Measurements from ENCODE around the gene TKTL2. TPM values are rescaled to one million over a fixed set of nuclear protein-coding genes. Genes with fewer than 3 reads are reported as not detected.

The TKTL2 gene
- total RNA-seq, 4 donors from 2014 or later = 0.14 to 0.48 TPM; not detected in 2

- no peaks in the 10 kb centered on the region for H3K4me1 ChIP-seq
- intact Hi-C loops (cut with DNase I; ENCODE audit: low total_unique reads) (loop anchor here (5.0 kb wide), 1 partner anchor 56 kb away; no protein-coding TSS in a partner anchor), in situ Hi-C loops (cut with MboI; ENCODE audit: low pct_ligation_motif_present in 1 of 4, low pct_unique_long_range_greater_than_20kb in 1 of 4, low sequenced_read_pairs in 3 of 4) (no loop called here)
- 68% methylated on average over 1 of the region's 1 CpG; no CpG with 5 or more reads in 1 of the 2 donors for WGBS, 2 donors (ENCODE audit: low coverage in 1 of 2)
- no peaks in the 10 kb centered on the region for H3K27me3 ChIP-seq
- H3K9me3 ChIP-seq = no peaks in the 10 kb centered on the region
- no peak overlapping the region for H3K27ac ChIP-seq
- TF ChIP-seq CTCF (IDR thresholded peaks at IDR 0.05) = no peak
- TF ChIP-seq EP300 (IDR thresholded peaks at IDR 0.05; ENCODE audit: low read depth) = no peak
- no peak for TF ChIP-seq POLR2AphosphoS5 (IDR thresholded peaks at IDR 0.05)
- TF ChIP-seq POLR2A (IDR thresholded peaks at IDR 0.05) = no peak
- no peak for DNase-seq
- no peaks in the 10 kb centered on the region for H3K36me3 ChIP-seq
- no peak overlapping the region for H3K4me3 ChIP-seq
These were observed 12.8 kb upstream of the TKTL2 start for GRCh38 chr4:163486321-163486720.

GRCh38 chr4:163485589-163485988 is 12.0 kb upstream of the TKTL2 start:
- no peak for DNase-seq
- no peaks in the 10 kb centered on the region for H3K9me3 ChIP-seq
- H3K36me3 ChIP-seq = no peaks in the 10 kb centered on the region
- no peaks in the 10 kb centered on the region for H3K27me3 ChIP-seq
- no peak overlapping the region for H3K4me3 ChIP-seq
- no peak for TF ChIP-seq CTCF (IDR thresholded peaks at IDR 0.05)
- TF ChIP-seq POLR2AphosphoS5 (IDR thresholded peaks at IDR 0.05) = no peak
- TF ChIP-seq EP300 (IDR thresholded peaks at IDR 0.05; ENCODE audit: low read depth) = no peak
- TF ChIP-seq POLR2A (IDR thresholded peaks at IDR 0.05) = no peak
- WGBS, 2 donors (ENCODE audit: low coverage in 1 of 2) = 65 to 67% methylated on average over 2 of the region's 2 CpGs
- intact Hi-C loops (cut with DNase I; ENCODE audit: low total_unique reads) (loop anchor here (5.0 kb wide), 1 partner anchor 57 kb away; no protein-coding TSS in a partner anchor), in situ Hi-C loops (cut with MboI; ENCODE audit: low pct_ligation_motif_present in 1 of 4, low pct_unique_long_range_greater_than_20kb in 1 of 4, low sequenced_read_pairs in 3 of 4) (no loop called here)
- no peaks in the 10 kb centered on the region for H3K4me1 ChIP-seq
- H3K27ac ChIP-seq = no peak overlapping the region

- Histone ChIP-seq H3K27me3 (no peaks in the 10 kb centered on the region), H3K9me3 (no peaks in the 10 kb centered on the region), H3K36me3 (no peaks in the 10 kb centered on the region), H3K4me3 (no peak overlapping the region), H3K4me1 (no peaks in the 10 kb centered on the region), H3K27ac (no peak overlapping the region)
- 39 to 46% methylated on average over 3 to 4 of the region's 4 CpGs for WGBS, 2 donors (ENCODE audit: low coverage in 1 of 2)
- TF ChIP-seq CTCF (IDR thresholded peaks at IDR 0.05) = peak; percentile 35 to 53 (median 46)
- TF ChIP-seq POLR2A (IDR thresholded peaks at IDR 0.05) = no peak
- no peak for TF ChIP-seq POLR2AphosphoS5 (IDR thresholded peaks at IDR 0.05)
- TF ChIP-seq EP300 (IDR thresholded peaks at IDR 0.05; ENCODE audit: low read depth) = no peak
- intact Hi-C loops (cut with DNase I; ENCODE audit: low total_unique reads) = loop anchor here (5.0 kb wide), 1 partner anchor 57 kb away; no protein-coding TSS in a partner anchor
- in situ Hi-C loops (cut with MboI; ENCODE audit: low pct_ligation_motif_present in 1 of 4, low pct_unique_long_range_greater_than_20kb in 1 of 4, low sequenced_read_pairs in 3 of 4) = no loop called here
- peak; percentile 39 for DNase-seq
These were observed 11.4 kb upstream of the TKTL2 start for GRCh38 chr4:163484906-163485305.

GRCh38 chr4:163482190-163482589 is 8.6 kb upstream of the TKTL2 start:
- H3K27me3 ChIP-seq = no peaks in the 10 kb centered on the region
- no peaks in the 10 kb centered on the region for H3K9me3 ChIP-seq
- 38 to 73% methylated on average over 1 of the region's 1 CpG for WGBS, 2 donors (ENCODE audit: low coverage in 1 of 2)
- DNase-seq = no peak
- no peak overlapping the region for H3K4me3 ChIP-seq
- no peaks in the 10 kb centered on the region for H3K36me3 ChIP-seq
- in situ Hi-C loops (cut with MboI; ENCODE audit: low pct_ligation_motif_present in 1 of 4, low pct_unique_long_range_greater_than_20kb in 1 of 4, low sequenced_read_pairs in 3 of 4) = no loop called here
- no peaks in the 10 kb centered on the region for H3K4me1 ChIP-seq
- intact Hi-C loops (cut with DNase I; ENCODE audit: low total_unique reads) = no loop called here
- TF ChIP-seq CTCF (IDR thresholded peaks at IDR 0.05) (no peak), POLR2A (IDR thresholded peaks at IDR 0.05) (no peak), POLR2AphosphoS5 (IDR thresholded peaks at IDR 0.05) (no peak), EP300 (IDR thresholded peaks at IDR 0.05; ENCODE audit: low read depth) (no peak)
- no peak overlapping the region for H3K27ac ChIP-seq

Data from transverse colon (tissue), 4 donors.